GM23338 (cell line): ENCODE measurements around the gene PLAA. TPM values are rescaled to one million over a fixed set of nuclear protein-coding genes. Genes with fewer than 3 reads are reported as not detected.

Experiments
- ATAC-seq: fragments of 200-7000 bp; cut with Tn5 transposase; 3 replicates; pipeline ENCODE4 v1.9.1; 2020
- DNase-seq: peaks from one replicate; pipeline ENCODE4 v3.0.0-alpha.2; 2015; ENCODE audit warnings: low spot score
- H2AFZ ChIP-seq: fragments of 200-600 bp; sonication (generic); 2 replicates; pipeline ENCODE4 v1.8.0; 2016; ENCODE audit warnings: antibody characterized with exemption, mild to moderate bottlenecking, moderate library complexity
- H3F3A ChIP-seq: fragments of 200-600 bp; sonication (generic); replicated peaks from 2 replicates; pipeline ENCODE4 v1.8.0; 2017; ENCODE audit warnings: antibody characterized with exemption, mixed run types, low read depth
- H3K27ac ChIP-seq: fragments of 200-600 bp; sonication (generic); 2 replicates; pipeline ENCODE4 v1.6.1; 2016; ENCODE audit warnings: low read depth
- H3K27me3 ChIP-seq: fragments of 200-600 bp; sonication (generic); 2 replicates; pipeline ENCODE4 v1.8.0; 2016; ENCODE audit warnings: mild to moderate bottlenecking, mixed run types, moderate library complexity; ENCODE audit not compliant: insufficient read depth
- H3K36me3 ChIP-seq: fragments of 200-600 bp; sonication (generic); 2 replicates; pipeline ENCODE4 v1.8.0; 2016; ENCODE audit warnings: mild to moderate bottlenecking; ENCODE audit not compliant: insufficient read depth
- H3K4me1 ChIP-seq: fragments of 200-600 bp; sonication (generic); 2 replicates; pipeline ENCODE4 v1.8.0; 2016; ENCODE audit warnings: mild to moderate bottlenecking, moderate library complexity; ENCODE audit not compliant: insufficient read depth
- H3K4me2 ChIP-seq: fragments of 200-600 bp; sonication (generic); 2 replicates; pipeline ENCODE4 v1.7.1; 2017; ENCODE audit warnings: mixed run types
- H3K4me3 ChIP-seq: fragments of 200-600 bp; sonication (generic); 2 replicates; pipeline ENCODE4 v1.6.1; 2016; ENCODE audit warnings: mixed run types
- H3K79me2 ChIP-seq: fragments of 200-600 bp; sonication (generic); replicated peaks from 2 replicates; pipeline ENCODE4 v1.8.0; 2017; ENCODE audit warnings: mild to moderate bottlenecking; ENCODE audit not compliant: insufficient read depth
- H3K9me2 ChIP-seq: fragments of 200-600 bp; sonication (generic); 2 replicates; pipeline ENCODE4 v1.8.0; 2017; ENCODE audit not compliant: insufficient read depth
- H4K20me1 ChIP-seq: fragments of 200-600 bp; sonication (generic); replicated peaks from 2 replicates; pipeline ENCODE4 v1.8.0; 2017; ENCODE audit warnings: mild to moderate bottlenecking; ENCODE audit not compliant: insufficient read depth
- H3K27ac Mint-ChIP-seq: 2 replicates; pipeline ENCODE4 v1.8.0; 2020; ENCODE audit warnings: inconsistent platforms, mild to moderate bottlenecking, moderate library complexity, mixed read lengths
- H3K27me3 Mint-ChIP-seq: 3 replicates; pipeline ENCODE4 v1.8.0; 2022; ENCODE audit warnings: low read depth, mild to moderate bottlenecking, moderate library complexity, mixed read lengths, inconsistent platforms; ENCODE audit not compliant: insufficient read depth, poor library complexity
- H3K36me3 Mint-ChIP-seq: 3 replicates; pipeline ENCODE4 v1.8.0; 2021; ENCODE audit warnings: low read depth, mild to moderate bottlenecking, inconsistent platforms, moderate library complexity, mixed read lengths
- H3K4me1 Mint-ChIP-seq: 3 replicates; pipeline ENCODE4 v1.8.0; 2020; ENCODE audit warnings: mild to moderate bottlenecking, inconsistent platforms, mixed read lengths
- H3K4me3 Mint-ChIP-seq: 3 replicates; pipeline ENCODE4 v1.8.0; 2021; ENCODE audit warnings: moderate library complexity, mild to moderate bottlenecking, inconsistent platforms, mixed read lengths
- H3K9me3 Mint-ChIP-seq: 3 replicates; pipeline ENCODE4 v1.8.0; 2020; ENCODE audit warnings: moderate library complexity, mild to moderate bottlenecking, inconsistent platforms, mixed read lengths
- CREB1 ChIP-seq: fragments of 250-450 bp; sonication (Bioruptor Pico); IDR thresholded peaks from 2 replicates; pipeline ENCODE4 v1.5.0; 2020; ENCODE audit warnings: low read depth, mild to moderate bottlenecking, moderate library complexity
- CTCF ChIP-seq, 2 experiments: fragments of 200-600 bp in 1 of 2; sonication (generic) in 1 of 2; conservative IDR thresholded peaks; 2 replicates each; pipeline versions ENCODE4 v1.5.1 to v1.6.1; 2016 to 2017; ENCODE audit warnings: antibody characterized with exemption in 2 of 2, low read depth in 2 of 2, mild to moderate bottlenecking in 2 of 2, moderate library complexity in 1 of 2
- EZH2 ChIP-seq: fragments of 200-600 bp; sonication (generic); IDR thresholded peaks from one replicate; pipeline ENCODE4 v1.8.0; 2017; ENCODE audit warnings: antibody characterized with exemption, mild to moderate bottlenecking, low read depth; ENCODE audit not compliant: unreplicated experiment
- EZH2phosphoT487 ChIP-seq: fragments of 200-600 bp; sonication (generic); IDR thresholded peaks from one replicate; pipeline ENCODE4 v1.8.1; 2018; ENCODE audit warnings: antibody characterized with exemption; ENCODE audit not compliant: unreplicated experiment
- JUNB ChIP-seq: IDR thresholded peaks from one replicate; pipeline ENCODE4 v1.6.1; 2016; ENCODE audit warnings: antibody characterized with exemption; ENCODE audit not compliant: unreplicated experiment
- NANOG ChIP-seq: IDR thresholded peaks from 2 replicates; pipeline ENCODE4 v1.6.1; 2016; ENCODE audit warnings: antibody characterized with exemption, borderline replicate concordance
- POLR2AphosphoS5 ChIP-seq: IDR thresholded peaks from 2 replicates; pipeline ENCODE4 v1.6.1; 2016; ENCODE audit warnings: antibody characterized with exemption, low read depth
- STAT1 ChIP-seq: IDR thresholded peaks from one replicate; pipeline ENCODE4 v1.6.1; 2016; ENCODE audit warnings: antibody characterized with exemption; ENCODE audit not compliant: unreplicated experiment
- ZNF114 ChIP-seq: fragments of 250-450 bp; sonication (Bioruptor Pico); IDR thresholded peaks from 2 replicates; pipeline ENCODE4 v1.5.0; 2020; ENCODE audit warnings: mild to moderate bottlenecking, moderate library complexity
- ZNF331 ChIP-seq: fragments of 250-450 bp; sonication (Bioruptor Pico); IDR thresholded peaks from 2 replicates; pipeline ENCODE4 v1.5.0; 2020; ENCODE audit warnings: low read depth, mild to moderate bottlenecking, moderate library complexity
- ZNF462 ChIP-seq: fragments of 250-450 bp; sonication (Bioruptor Pico); IDR thresholded peaks from 2 replicates; pipeline ENCODE4 v1.5.0; 2020; ENCODE audit warnings: mild to moderate bottlenecking, moderate library complexity
- polyA plus RNA-seq: library from polyadenylated mRNA; unstranded; fragments of >200 nt; fragmentation: Nextera tagmentation; extraction: Ambion mirVana; gene quantifications from 2 replicates; pipeline ENCODE4 v1.2.1, GENCODE V29; 2016
- total RNA-seq: library from RNA; depleted of rRNA; stranded (reverse); fragments of >200 nt; shearing (Covaris generic); gene quantifications from 2 replicates; pipeline ENCODE4 v1.2.3, GENCODE V29; 2014

PLAA gene
- total and polyA plus RNA-seq, 2 experiments from 2014 or later, result 24.8 to 72.1 TPM

- H3K4me1 ChIP-seq, result peaks cover 12% of the 10 kb centered on the region; the same call in 1 of the 2 replicates
- Mint-ChIP-seq H3K36me3 (no peaks in the 10 kb centered on the region; the same call in 2 of the 3 replicates), H3K9me3 (no peaks in the 10 kb centered on the region), H3K27me3 (no peaks in the 10 kb centered on the region), H3K4me3 (no peak overlapping the region), H3K4me1 (peaks cover 11% of the 10 kb centered on the region), H3K27ac (no peak overlapping the region)
- no peaks in the 10 kb centered on the region for H3F3A ChIP-seq
- no peak overlapping the region for H3K4me2 ChIP-seq
- ATAC-seq (no peak), DNase-seq (no peak)
- no peaks in the 10 kb centered on the region for H3K36me3 ChIP-seq
- H3K27me3 ChIP-seq, result no peaks in the 10 kb centered on the region
- H3K9me2 ChIP-seq, result no peaks in the 10 kb centered on the region
- H3K27ac ChIP-seq, result no peak overlapping the region
- H2AFZ ChIP-seq, result no peak overlapping the region
- H3K4me3 ChIP-seq, result no peak overlapping the region
- H3K79me2 ChIP-seq, result peaks cover 14% of the 10 kb centered on the region
- 0 out of 2 replicates have a peak, but pooled peaks cover 3% of the 10 kb centered on the region for H4K20me1 ChIP-seq
- no peak for TF ChIP-seq ZNF114 (CRISPR knock-in tag)
- no peak for TF ChIP-seq JUNB
- TF ChIP-seq ZNF462 (CRISPR knock-in tag), result no peak
- TF ChIP-seq ZNF331 (CRISPR knock-in tag), result no peak
Measured at GRCh38 chr9:26950521-26950920, 3.5 kb upstream of the PLAA start.

GRCh38 chr9:26949637-26950069 is 2.6 kb upstream of the PLAA start:
- Mint-ChIP-seq H3K36me3 (no peaks in the 10 kb centered on the region; the same call in 2 of the 3 replicates), H3K27me3 (no peaks in the 10 kb centered on the region), H3K9me3 (no peaks in the 10 kb centered on the region), H3K4me3 (no peak overlapping the region), H3K4me1 (peaks cover 8% of the 10 kb centered on the region), H3K27ac (peak overlapping the region; percentile 67; the same call in 1 of the 2 replicates)
- Histone ChIP-seq H3F3A (no peaks in the 10 kb centered on the region), H2AFZ (no peak overlapping the region), H3K9me2 (no peaks in the 10 kb centered on the region), H3K4me1 (peaks cover 9% of the 10 kb centered on the region; the same call in 1 of the 2 replicates), H3K4me2 (no peak overlapping the region), H3K36me3 (no peaks in the 10 kb centered on the region), H3K79me2 (peaks cover 23% of the 10 kb centered on the region), H3K27me3 (no peaks in the 10 kb centered on the region), H4K20me1 (0 out of 2 replicates have a peak, but pooled peaks cover 9% of the 10 kb centered on the region), H3K4me3 (no peak overlapping the region), H3K27ac (no peak overlapping the region)
- no peak for ATAC-seq
- no peak for DNase-seq
- no peak for TF ChIP-seq NANOG
- no peak for TF ChIP-seq ZNF331 (CRISPR knock-in tag)
- no peak for TF ChIP-seq POLR2AphosphoS5
- TF ChIP-seq EZH2, result no peak
- TF ChIP-seq STAT1, result no peak
- no peak for TF ChIP-seq EZH2phosphoT487
- TF ChIP-seq CTCF (conservative IDR thresholded peaks at IDR 0.05; ENCODE audit: low read depth in 2 of 2), result no peak
- no peak for TF ChIP-seq CREB1
